ENCODE results near the gene UBTD1. TPM values are rescaled to one million over a fixed set of nuclear protein-coding genes. Genes with fewer than 3 reads are reported as not detected.
"Not testable (repeated sequence)": the region's sequence is repeated elsewhere in the genome, so short reads cannot be mapped to it uniquely, and the experiment has no call there.

UBTD1 gene
- total RNA-seq, 1 donor from 2014 or later = 7.1 TPM

- DNase-seq (ENCODE audit: low spot score) = no peak
- ATAC-seq = peak; percentile 63
Measured at GRCh38 chr10:97534746-97535367, 36.1 kb downstream of the UBTD1 start.

DNA sequence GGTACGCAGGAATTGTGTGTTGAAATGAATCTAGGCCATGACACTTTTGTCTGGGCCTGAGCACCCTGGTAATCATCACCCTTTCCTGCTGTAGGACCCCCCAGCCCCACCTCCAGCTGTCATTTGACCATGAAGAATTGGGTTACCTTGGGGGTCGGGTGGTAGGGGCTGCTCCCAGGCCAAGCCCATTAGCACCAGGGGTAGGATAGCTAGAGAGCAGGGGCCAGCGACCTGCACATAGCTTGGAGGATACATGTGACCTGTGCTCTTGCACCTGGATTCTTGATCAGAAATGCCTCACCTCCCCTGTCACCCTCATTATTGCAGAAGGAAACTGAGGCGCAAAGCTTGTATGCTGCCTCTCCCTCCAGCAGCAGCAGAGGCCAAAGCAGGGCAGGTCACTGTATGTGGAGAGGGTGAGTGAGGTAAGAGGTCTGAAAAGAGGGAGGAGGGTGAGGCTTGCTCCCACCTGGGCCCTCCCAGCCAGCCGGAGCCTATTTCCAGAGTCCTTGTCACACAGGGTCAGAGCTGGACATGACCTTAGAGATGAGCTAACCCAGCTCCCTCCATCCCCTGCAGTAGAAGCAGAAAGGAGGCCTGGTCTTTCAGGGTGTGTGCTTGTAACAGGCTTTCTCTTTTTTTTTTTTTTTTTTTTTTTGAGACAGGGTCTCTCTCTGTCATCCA is 38.6 kb downstream of the UBTD1 start:
- ATAC-seq (no peak), DNase-seq (ENCODE audit: low spot score) (no peak)

DNA sequence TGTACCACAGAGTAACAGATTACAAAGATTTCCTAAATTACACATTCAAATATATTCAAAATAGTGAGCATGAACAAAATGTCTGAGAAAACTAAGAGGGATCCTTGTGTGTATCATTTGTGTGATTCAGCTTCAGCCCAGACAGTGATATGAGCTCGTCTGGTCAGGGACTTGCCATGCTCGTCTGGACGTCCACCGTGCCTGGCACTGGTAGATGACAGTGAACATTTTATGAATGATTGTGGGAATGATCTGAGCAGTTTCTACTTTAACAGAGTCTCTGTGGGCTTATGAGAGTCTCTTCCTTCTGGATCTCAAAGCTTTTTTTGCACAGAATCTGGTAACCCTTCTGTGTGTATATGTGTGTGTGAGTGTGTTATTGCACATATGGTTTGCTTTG is 39.7 kb downstream of the UBTD1 start:
- DNase-seq (ENCODE audit: low spot score) = no peak
- ATAC-seq = no peak

DNA sequence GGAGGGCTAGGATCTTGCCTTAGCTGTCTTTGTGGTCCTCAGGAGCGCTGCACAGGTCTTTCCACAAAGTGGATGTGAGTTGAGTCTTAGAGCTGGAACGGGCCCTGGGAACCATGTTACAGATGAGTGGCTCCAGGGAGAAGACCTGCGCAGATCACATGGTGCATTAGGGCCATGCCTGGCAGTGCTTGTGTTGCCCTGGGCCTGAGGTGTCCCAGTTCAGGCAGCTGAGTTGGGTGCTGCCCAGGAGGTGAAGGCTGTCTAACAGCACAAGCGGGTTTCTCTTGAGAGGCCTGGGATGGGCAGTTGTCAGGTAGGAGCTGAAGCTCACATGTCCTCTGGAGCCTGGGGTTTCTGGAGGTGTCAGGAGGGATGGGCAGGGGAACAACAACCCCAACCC is 40.1 kb downstream of the UBTD1 start:
- ATAC-seq (no peak), DNase-seq (ENCODE audit: low spot score) (no peak)

DNA sequence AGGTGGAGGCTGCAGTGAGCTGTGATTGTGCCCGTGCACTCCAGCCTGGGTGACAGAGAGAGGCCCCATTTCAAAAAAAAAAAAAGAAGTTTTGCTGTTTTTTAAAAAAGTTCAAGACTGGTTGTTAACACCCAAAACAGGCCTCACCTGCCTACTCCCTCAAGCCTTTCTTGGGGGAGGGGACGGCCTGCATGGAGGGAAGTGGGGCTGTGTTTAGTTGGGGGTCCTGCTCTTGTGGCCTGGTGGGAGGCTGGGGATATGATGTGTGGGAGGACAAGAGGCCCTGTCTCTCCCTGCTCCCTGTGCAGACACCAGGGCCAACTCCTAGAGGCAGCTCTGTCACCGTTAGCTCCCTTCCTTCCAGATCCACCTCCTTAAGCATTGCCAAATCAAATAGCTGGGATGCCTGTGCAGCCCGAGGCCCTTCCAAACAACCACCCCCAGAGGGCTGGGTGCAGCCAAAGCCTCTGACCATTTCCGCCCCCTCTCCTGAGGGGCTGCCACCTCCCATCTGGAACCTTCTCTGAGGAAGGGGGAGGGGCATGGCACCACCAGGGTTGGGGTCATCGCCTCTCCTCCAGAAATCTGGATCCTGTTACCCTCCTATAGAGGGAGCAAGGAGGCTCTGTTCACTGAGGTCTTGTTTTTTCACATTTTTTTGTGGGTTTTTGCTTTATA is 40.9 kb downstream of the UBTD1 start:
- DNase-seq (ENCODE audit: low spot score) (no peak), ATAC-seq (peak; percentile 18)

GRCh38 chr10:97540669-97541500 is 42.2 kb downstream of the UBTD1 start:
- DNase-seq (ENCODE audit: low spot score) (no peak), ATAC-seq (no peak)

DNA sequence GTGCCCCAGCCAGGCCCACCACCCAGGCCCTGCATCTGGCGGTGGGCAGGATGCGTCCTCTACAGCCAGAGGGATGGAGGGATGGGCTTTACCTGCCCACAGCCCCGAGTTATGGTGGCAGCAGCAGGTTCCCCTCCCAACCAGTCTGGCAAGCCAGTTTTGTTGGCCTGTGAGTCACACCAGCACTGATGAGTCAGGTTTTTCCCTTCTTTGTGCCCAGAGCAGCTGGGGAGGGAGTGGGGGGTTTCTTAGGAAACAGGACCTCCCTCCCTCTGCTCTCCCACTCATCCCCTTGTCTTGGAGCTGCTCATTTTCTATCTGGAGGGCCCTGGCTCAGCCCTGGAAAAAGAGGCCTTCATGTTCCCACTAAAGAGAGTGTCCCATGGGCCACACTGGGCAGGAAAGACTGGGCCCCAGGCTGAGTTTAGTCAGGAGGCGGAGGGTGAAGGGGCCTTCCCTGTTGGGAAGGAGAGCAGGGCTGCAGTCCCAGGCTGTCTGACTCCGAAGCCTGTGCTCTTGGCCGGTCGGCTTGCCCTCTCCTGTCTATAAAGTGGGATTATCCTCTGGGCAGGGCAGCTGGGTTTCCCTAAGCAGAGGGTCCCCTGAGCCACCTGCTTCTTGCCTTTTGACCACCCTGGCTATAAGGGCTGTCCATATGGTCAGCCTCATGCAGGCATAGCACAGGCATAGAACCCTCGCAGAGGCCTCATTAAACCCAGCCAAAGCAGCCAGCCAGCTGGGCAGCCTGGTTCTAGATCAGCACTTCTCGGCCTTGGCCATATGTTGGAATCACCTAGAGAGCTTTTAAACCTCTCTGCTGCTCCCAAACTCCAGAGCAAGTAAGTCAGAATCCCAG is 43.7 kb downstream of the UBTD1 start:
- ATAC-seq = no peak
- DNase-seq (ENCODE audit: low spot score) = no peak

GRCh38 chr10:97543025-97543546 is 44.4 kb downstream of the UBTD1 start:
- no peak for DNase-seq (ENCODE audit: low spot score)
- peak; percentile 73 for ATAC-seq

GRCh38 chr10:97546456-97547270 is 47.9 kb downstream of the UBTD1 start:
- DNase-seq (ENCODE audit: low spot score) (no peak), ATAC-seq (no peak)

DNA sequence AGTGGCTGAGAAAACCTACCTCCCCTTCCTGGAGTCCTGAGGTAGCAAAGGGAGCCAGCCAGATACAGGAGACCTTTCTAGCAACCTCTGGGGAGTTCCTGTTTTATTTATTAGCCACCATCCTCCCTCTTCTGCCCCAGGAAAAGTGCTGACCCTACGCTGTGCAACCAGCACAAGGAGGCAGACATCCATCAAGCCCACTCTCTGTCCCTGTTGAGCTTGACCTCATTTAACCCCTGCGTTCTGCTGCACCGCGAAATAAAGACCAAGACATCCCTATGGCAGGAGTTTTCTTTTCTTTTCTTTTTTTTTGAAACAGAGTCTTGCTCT is 48.5 kb downstream of the UBTD1 start:
- DNase-seq (ENCODE audit: low spot score) (no peak), ATAC-seq (no peak)

- DNase-seq (ENCODE audit: low spot score) (no peak), ATAC-seq (no peak)
Measured at GRCh38 chr10:97547962-97548361, 49.2 kb downstream of the UBTD1 start.

- DNase-seq (ENCODE audit: low spot score) (no peak), ATAC-seq (no peak)
Measured at GRCh38 chr10:97548828-97549455, 50.2 kb downstream of the UBTD1 start.

GRCh38 chr10:97549587-97550322 is 51.0 kb downstream of the UBTD1 start:
- ATAC-seq (no peak), DNase-seq (ENCODE audit: low spot score) (no peak)

GRCh38 chr10:97550336-97551149 is 51.8 kb downstream of the UBTD1 start:
- ATAC-seq (no peak), DNase-seq (ENCODE audit: low spot score) (no peak)

DNA sequence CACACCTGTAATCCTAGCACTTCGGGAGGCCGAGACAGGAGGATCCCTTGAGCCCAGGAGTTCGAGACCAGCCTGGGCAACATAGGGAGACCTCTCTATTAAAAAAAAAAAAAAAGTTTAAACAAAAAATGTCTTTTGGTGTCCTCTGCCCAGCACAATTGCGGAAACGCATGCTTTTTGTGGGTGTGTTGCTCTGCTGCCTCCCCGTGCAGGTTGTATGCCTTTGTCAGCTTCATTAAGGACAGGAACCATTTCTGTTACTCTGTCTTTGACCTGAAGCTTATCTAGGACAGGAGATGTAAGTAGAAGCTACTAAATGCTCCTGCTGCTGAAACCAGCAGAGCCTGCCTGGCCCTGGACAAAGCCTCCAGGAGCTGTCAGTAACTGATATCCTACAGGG is 52.5 kb downstream of the UBTD1 start:
- ATAC-seq = no peak
- DNase-seq (ENCODE audit: low spot score) = no peak

DNA sequence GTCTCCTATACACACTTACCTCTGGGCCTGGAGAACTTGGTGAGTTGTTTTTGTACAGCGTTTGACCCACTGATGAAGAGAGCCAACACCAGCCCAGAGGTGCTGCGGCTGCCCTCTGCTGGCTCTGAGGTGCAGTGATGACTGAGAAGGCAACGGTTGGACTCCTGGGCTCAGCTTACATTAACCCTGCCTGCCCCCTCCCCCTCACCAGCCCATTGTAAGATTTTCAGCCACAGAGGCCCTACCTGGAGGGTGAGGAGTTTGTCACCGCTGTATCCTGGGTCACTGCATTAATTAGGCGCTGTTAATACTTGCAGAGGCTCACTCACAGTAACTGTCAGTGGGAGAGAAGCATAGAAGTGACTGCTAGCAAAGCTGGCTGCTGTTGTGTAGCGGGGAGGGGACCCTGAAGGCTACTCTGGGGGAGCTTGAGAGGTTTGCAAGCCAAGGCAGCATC is 54.9 kb downstream of the UBTD1 start:
- ATAC-seq (peak; percentile 99), DNase-seq (ENCODE audit: low spot score) (peak; percentile 70)

DNA sequence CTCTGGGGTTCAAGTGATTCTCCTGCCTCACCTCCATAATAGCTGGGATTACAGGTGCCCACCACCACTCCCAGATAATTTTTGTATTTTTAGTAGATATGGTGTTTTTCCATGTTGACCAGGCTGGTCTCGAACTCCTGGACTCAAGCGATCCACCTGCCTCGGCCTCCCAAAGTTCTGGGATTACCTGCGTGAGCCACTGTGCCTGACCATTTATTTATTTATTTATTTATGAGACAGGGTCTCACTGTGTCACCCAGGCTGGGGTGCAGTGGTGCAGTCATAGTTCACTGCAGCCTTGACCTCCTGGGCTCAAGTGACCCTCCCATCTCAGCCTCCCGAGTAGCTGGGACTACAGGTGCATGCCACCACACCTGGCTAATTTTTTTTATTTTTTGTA is 55.6 kb downstream of the UBTD1 start:
- not testable (repeated sequence) for DNase-seq (ENCODE audit: low spot score); ATAC-seq
